HEK293 (cell line): ENCODE measurements around the gene USP46.

Experiments used
- CTCF ChIA-PET: fragments of 350-600 bp; formaldehyde crosslinking; extraction: SDS; loops from one replicate; lab custom pipeline; 2021; ENCODE audit warnings: antibody characterized with exemption; lab: Yijun Ruan, JAX
- POLR2A ChIA-PET: fragments of 300-600 bp; formaldehyde crosslinking; extraction: SDS; loops from one replicate; lab custom pipeline; 2020; ENCODE audit warnings: antibody characterized with exemption, inconsistent platforms; lab: Yijun Ruan, JAX
- H3K27ac ChIP-seq: fragments of 200-500 bp; sonication (Bioruptor generic); 2 replicates; pipeline ENCODE4 v1.5.1; 2014; ENCODE audit warnings: low read depth, low read length, control low read depth, inconsistent platforms; ENCODE audit errors: extremely low read depth
- H3K36me3 ChIP-seq, 2 experiments: fragments of 200-500 bp in 1 of 2; sonication (Bioruptor generic) in 1 of 2; 1 replicate in 1 of 2; 2 replicates in 1 of 2; pipeline ENCODE4 v1.5.1; 2014 to 2017; ENCODE audit warnings: inconsistent platforms in 2 of 2, low read length in 2 of 2; ENCODE audit not compliant: control insufficient read depth in 2 of 2, insufficient read depth in 1 of 2
- H3K4me1 ChIP-seq: fragments of 200-500 bp; sonication (Bioruptor generic); 2 replicates; pipeline ENCODE4 v1.5.1; 2014; ENCODE audit warnings: mild to moderate bottlenecking, low read length, inconsistent platforms; ENCODE audit not compliant: control insufficient read depth, insufficient read depth
- H3K4me3 ChIP-seq: 2 replicates; pipeline ENCODE4 v1.5.1; 2011; ENCODE audit warnings: low read depth, mild to moderate bottlenecking, control low read depth, low read length, moderate library complexity
- H3K9me3 ChIP-seq: fragments of 200-500 bp; sonication (Bioruptor generic); 2 replicates; pipeline ENCODE4 v1.5.1; 2014; ENCODE audit warnings: low read depth, low read length, inconsistent platforms; ENCODE audit not compliant: control insufficient read depth, insufficient read depth
- GLI2 ChIP-seq: fragments of 450-650 bp; formaldehyde crosslinking; IDR thresholded peaks from 2 replicates; pipeline ENCODE4; 2017; ENCODE audit warnings: missing biosample characterization, missing genetic modification characterization, low read depth, borderline replicate concordance
- HOXD13 ChIP-seq: sonication (generic); formaldehyde crosslinking; IDR thresholded peaks from 2 replicates; pipeline ENCODE4 v1.8.0; 2022; ENCODE audit warnings: missing genetic modification reagents, borderline replicate concordance
- KLF7 ChIP-seq: fragments of 450-650 bp; formaldehyde crosslinking; IDR thresholded peaks from 2 replicates; pipeline ENCODE4 v1.5.1; 2016; ENCODE audit warnings: missing biosample characterization, missing genetic modification characterization, borderline replicate concordance
- SCRT1 ChIP-seq: fragments of 450-650 bp; formaldehyde crosslinking; IDR thresholded peaks from 2 replicates; pipeline ENCODE4 v1.5.1; 2016; ENCODE audit warnings: missing biosample characterization, missing genetic modification characterization, borderline replicate concordance
- SP2 ChIP-seq: fragments of 450-650 bp; formaldehyde crosslinking; IDR thresholded peaks from 2 replicates; pipeline ENCODE4 v1.5.1; 2016; ENCODE audit warnings: missing biosample characterization, missing genetic modification characterization
- YY1 ChIP-seq: fragments of 450-650 bp; formaldehyde crosslinking; IDR thresholded peaks from 2 replicates; pipeline ENCODE4 v1.5.1; 2018; ENCODE audit warnings: missing biosample characterization, missing genetic modification characterization
- YY2 ChIP-seq: fragments of 450-650 bp; formaldehyde crosslinking; IDR thresholded peaks from 2 replicates; pipeline ENCODE4 v1.5.1; 2016; ENCODE audit warnings: missing biosample characterization, missing genetic modification characterization
- ZBTB17 ChIP-seq: fragments of 450-650 bp; formaldehyde crosslinking; IDR thresholded peaks from 2 replicates; pipeline ENCODE4 v1.5.1; 2016; ENCODE audit warnings: missing biosample characterization, missing genetic modification characterization
- ZBTB7A ChIP-seq: fragments of 450-650 bp; formaldehyde crosslinking; IDR thresholded peaks from 2 replicates; pipeline ENCODE4 v1.5.1; 2016; ENCODE audit warnings: low read depth, missing biosample characterization, missing genetic modification characterization
- ZFHX2 ChIP-seq: fragments of 450-650 bp; formaldehyde crosslinking; conservative IDR thresholded peaks from 2 replicates; pipeline ENCODE4 v1.5.1; 2016; ENCODE audit warnings: missing biosample characterization, missing genetic modification characterization
- ZIC2 ChIP-seq: fragments of 450-650 bp; formaldehyde crosslinking; IDR thresholded peaks from 2 replicates; pipeline ENCODE4 v1.5.1; 2016; ENCODE audit warnings: missing biosample characterization, missing genetic modification characterization
- ZNF133 ChIP-seq: fragments of 450-650 bp; formaldehyde crosslinking; IDR thresholded peaks from 2 replicates; pipeline ENCODE4 v1.5.1; 2016; ENCODE audit warnings: missing biosample characterization, missing genetic modification characterization
- ZNF302 ChIP-seq: fragments of 450-650 bp; formaldehyde crosslinking; IDR thresholded peaks from 2 replicates; pipeline ENCODE4 v1.5.1; 2016; ENCODE audit warnings: missing biosample characterization, missing genetic modification characterization, low read depth
- ZNF561 ChIP-seq: fragments of 450-650 bp; IDR thresholded peaks from 2 replicates; pipeline ENCODE4 v1.5.1; 2018; ENCODE audit warnings: missing biosample characterization, missing genetic modification characterization, borderline replicate concordance
- ZNF571 ChIP-seq: fragments of 450-650 bp; formaldehyde crosslinking; IDR thresholded peaks from 2 replicates; pipeline ENCODE4 v1.5.0; 2017; ENCODE audit warnings: missing biosample characterization, missing genetic modification characterization
- ZNF654 ChIP-seq: fragments of 450-650 bp; formaldehyde crosslinking; IDR thresholded peaks from 2 replicates; pipeline ENCODE4 v1.5.1; 2016; ENCODE audit warnings: low read depth, missing biosample characterization, missing genetic modification characterization
- ZNF670 ChIP-seq: fragments of 450-650 bp; formaldehyde crosslinking; IDR thresholded peaks from 2 replicates; pipeline ENCODE4 v1.5.1; 2016; ENCODE audit warnings: missing biosample characterization, missing genetic modification characterization, low read depth
- ZNF830 ChIP-seq: fragments of 450-650 bp; IDR thresholded peaks from 2 replicates; pipeline ENCODE4 v1.5.0; 2018; ENCODE audit warnings: missing biosample characterization, missing genetic modification characterization, low read depth, mild to moderate bottlenecking, moderate library complexity
- ZSCAN30 ChIP-seq: fragments of 450-650 bp; IDR thresholded peaks from 2 replicates; pipeline ENCODE4 v1.5.1; 2018; ENCODE audit warnings: missing biosample characterization, mild to moderate bottlenecking, missing genetic modification characterization, moderate library complexity
- TF ChIP-seq, protein P1 (sequence below): fragments of 450-650 bp; formaldehyde crosslinking; IDR thresholded peaks from 2 replicates; pipeline ENCODE4 v1.5.1; 2017; ENCODE audit warnings: missing biosample characterization, missing genetic modification characterization
- TF ChIP-seq, protein P2 (sequence below): fragments of 450-650 bp; formaldehyde crosslinking; IDR thresholded peaks from 2 replicates; pipeline ENCODE4 v1.5.1; 2016; ENCODE audit warnings: missing biosample characterization, missing genetic modification characterization
- TF ChIP-seq, protein P3 (sequence below): fragments of 450-650 bp; formaldehyde crosslinking; IDR thresholded peaks from 2 replicates; pipeline ENCODE4 v1.5.1; 2016; ENCODE audit warnings: missing biosample characterization, missing genetic modification characterization, low read depth
- TF ChIP-seq, protein P4 (sequence below): fragments of 450-650 bp; IDR thresholded peaks from 2 replicates; pipeline ENCODE4 v1.5.1; 2018; ENCODE audit warnings: missing biosample characterization, mild to moderate bottlenecking, missing genetic modification characterization

The USP46 gene

DNA sequence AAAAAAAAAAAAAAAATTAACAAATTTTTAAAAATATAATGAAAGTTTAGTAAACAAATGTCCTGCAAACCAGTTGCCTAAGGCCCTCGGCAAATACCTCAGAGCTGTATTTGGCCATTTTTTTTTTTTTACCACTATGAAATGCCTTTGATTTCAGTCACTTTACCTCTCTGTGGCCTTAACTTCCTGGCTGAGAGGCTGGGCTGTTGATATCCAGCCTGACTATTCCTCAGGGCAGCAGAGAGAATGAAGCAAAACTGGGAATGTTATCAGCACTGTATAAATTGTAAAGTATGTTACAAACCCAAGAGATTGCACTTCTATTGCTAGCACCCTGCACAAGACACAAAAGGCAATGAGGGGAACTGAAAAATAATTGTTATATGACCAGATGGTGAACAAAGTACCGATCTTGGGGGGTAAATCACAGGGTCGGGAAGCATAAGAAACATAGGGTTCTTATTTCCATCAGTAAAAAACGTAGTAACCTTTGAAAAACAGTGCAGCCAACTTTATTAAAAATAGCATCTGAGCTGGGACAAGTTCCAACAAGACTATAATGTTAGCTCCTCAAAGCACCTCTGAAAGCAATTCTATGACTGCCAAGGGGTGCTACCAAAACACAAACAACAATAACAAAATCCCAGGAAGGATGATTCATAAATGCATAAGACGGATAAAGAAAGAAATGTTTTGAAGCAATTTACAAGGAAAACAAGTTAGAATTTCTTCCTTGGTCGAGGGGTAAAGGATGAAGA is 18.1 kb downstream of the USP46 start:
- TF ChIP-seq ZNF830 (tag by site-specific recombination) (no peak), YY2 (tag by site-specific recombination) (no peak), ZNF571 (tag by site-specific recombination) (no peak), ZBTB7A (no peak), ZNF561 (tag by site-specific recombination) (no peak), ZIC2 (no peak)
- Histone ChIP-seq H3K27ac (peak overlapping the region; percentile 12; the same call in 1 of the 2 replicates), H3K9me3 (no peaks in the 10 kb centered on the region), H3K4me3 (no peak overlapping the region), H3K36me3 (no peaks in the 10 kb centered on the region), H3K4me1 (peaks cover 11% of the 10 kb centered on the region)
- POLR2A ChIA-PET, result no interaction called here
- CTCF ChIA-PET, result interaction anchor here (0.6 kb wide), 1 partner anchor 770 kb away, joined by 3 read pairs; no protein-coding TSS in a partner anchor

DNA sequence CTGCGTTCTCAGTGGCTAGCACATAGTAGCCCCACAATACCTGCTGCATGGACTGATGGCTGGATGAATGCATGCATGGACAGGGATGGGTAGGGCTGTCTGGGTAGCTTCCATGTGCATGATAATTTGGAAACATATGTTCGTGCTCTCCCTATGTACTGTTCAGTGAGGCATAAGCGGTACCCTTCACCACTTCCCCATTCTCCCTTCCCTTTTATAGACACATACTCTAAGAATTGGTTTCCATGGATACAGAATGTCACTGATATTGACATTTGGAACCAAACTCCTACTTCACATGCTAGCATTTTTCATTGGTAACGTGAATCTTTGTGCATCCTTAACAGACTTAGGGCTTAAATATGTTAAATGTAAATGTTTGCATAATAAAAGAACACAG is 20.4 kb downstream of the USP46 start:
- no peak overlapping the region for H3K27ac ChIP-seq
- H3K4me1 ChIP-seq, result peaks cover 11% of the 10 kb centered on the region
- no peak overlapping the region for H3K4me3 ChIP-seq
- CTCF ChIA-PET, result no interaction called here
- H3K36me3 ChIP-seq, result no peaks in the 10 kb centered on the region
- POLR2A ChIA-PET, result no interaction called here
- TF ChIP-seq YY1 (tag by site-specific recombination) (no peak), ZBTB17 (tag by site-specific recombination) (no peak), SP2 (tag by site-specific recombination) (no peak), ZNF670 (tag by site-specific recombination) (no peak), ZNF654 (no peak), YY2 (tag by site-specific recombination) (no peak), ZFHX2 (tag by site-specific recombination) (no peak), SCRT1 (no peak), GLI2 (tag by site-specific recombination) (no peak)
- H3K9me3 ChIP-seq, result no peaks in the 10 kb centered on the region

DNA sequence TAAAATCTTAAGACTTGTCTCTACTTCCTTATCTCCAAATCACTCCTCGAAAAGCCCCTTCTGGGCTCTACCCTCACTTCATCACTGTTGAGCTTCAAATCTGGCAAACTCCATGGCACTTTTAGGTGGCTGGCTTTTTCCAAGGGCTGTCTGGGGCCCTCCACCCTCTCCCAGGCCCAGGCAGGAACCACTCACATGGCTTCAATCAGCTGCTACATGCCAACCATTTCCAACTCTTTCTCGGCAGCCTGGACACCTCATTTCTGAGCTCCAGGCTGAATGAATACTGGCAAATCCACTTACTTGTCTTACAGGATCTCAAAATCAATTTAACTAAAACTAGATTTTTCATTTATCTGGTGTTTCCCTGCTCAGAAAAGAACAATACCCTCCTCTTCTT is 22.0 kb downstream of the USP46 start:
- Histone ChIP-seq H3K4me3 (no peak overlapping the region), H3K9me3 (no peaks in the 10 kb centered on the region), H3K27ac (no peak overlapping the region), H3K4me1 (peaks cover 4% of the 10 kb centered on the region), H3K36me3 (no peaks in the 10 kb centered on the region)
- ChIA-PET POLR2A (no interaction called here), CTCF (no interaction called here)
- TF ChIP-seq, protein P1, sequence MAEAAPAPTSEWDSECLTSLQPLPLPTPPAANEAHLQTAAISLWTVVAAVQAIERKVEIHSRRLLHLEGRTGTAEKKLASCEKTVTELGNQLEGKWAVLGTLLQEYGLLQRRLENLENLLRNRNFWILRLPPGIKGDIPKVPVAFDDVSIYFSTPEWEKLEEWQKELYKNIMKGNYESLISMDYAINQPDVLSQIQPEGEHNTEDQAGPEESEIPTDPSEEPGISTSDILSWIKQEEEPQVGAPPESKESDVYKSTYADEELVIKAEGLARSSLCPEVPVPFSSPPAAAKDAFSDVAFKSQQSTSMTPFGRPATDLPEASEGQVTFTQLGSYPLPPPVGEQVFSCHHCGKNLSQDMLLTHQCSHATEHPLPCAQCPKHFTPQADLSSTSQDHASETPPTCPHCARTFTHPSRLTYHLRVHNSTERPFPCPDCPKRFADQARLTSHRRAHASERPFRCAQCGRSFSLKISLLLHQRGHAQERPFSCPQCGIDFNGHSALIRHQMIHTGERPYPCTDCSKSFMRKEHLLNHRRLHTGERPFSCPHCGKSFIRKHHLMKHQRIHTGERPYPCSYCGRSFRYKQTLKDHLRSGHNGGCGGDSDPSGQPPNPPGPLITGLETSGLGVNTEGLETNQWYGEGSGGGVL (tag by site-specific recombination), result no peak
- TF ChIP-seq ZNF133 (tag by site-specific recombination) (no peak), KLF7 (tag by site-specific recombination) (no peak), ZNF302 (no peak), HOXD13 (CRISPR knock-in tag) (no peak), ZSCAN30 (tag by site-specific recombination) (no peak)
- TF ChIP-seq, protein P2, sequence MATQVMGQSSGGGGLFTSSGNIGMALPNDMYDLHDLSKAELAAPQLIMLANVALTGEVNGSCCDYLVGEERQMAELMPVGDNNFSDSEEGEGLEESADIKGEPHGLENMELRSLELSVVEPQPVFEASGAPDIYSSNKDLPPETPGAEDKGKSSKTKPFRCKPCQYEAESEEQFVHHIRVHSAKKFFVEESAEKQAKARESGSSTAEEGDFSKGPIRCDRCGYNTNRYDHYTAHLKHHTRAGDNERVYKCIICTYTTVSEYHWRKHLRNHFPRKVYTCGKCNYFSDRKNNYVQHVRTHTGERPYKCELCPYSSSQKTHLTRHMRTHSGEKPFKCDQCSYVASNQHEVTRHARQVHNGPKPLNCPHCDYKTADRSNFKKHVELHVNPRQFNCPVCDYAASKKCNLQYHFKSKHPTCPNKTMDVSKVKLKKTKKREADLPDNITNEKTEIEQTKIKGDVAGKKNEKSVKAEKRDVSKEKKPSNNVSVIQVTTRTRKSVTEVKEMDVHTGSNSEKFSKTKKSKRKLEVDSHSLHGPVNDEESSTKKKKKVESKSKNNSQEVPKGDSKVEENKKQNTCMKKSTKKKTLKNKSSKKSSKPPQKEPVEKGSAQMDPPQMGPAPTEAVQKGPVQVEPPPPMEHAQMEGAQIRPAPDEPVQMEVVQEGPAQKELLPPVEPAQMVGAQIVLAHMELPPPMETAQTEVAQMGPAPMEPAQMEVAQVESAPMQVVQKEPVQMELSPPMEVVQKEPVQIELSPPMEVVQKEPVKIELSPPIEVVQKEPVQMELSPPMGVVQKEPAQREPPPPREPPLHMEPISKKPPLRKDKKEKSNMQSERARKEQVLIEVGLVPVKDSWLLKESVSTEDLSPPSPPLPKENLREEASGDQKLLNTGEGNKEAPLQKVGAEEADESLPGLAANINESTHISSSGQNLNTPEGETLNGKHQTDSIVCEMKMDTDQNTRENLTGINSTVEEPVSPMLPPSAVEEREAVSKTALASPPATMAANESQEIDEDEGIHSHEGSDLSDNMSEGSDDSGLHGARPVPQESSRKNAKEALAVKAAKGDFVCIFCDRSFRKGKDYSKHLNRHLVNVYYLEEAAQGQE (tag by site-specific recombination), result no peak
- TF ChIP-seq, protein P3, sequence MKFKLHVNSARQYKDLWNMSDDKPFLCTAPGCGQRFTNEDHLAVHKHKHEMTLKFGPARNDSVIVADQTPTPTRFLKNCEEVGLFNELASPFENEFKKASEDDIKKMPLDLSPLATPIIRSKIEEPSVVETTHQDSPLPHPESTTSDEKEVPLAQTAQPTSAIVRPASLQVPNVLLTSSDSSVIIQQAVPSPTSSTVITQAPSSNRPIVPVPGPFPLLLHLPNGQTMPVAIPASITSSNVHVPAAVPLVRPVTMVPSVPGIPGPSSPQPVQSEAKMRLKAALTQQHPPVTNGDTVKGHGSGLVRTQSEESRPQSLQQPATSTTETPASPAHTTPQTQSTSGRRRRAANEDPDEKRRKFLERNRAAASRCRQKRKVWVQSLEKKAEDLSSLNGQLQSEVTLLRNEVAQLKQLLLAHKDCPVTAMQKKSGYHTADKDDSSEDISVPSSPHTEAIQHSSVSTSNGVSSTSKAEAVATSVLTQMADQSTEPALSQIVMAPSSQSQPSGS (tag by site-specific recombination), result no peak
- TF ChIP-seq, protein P4, sequence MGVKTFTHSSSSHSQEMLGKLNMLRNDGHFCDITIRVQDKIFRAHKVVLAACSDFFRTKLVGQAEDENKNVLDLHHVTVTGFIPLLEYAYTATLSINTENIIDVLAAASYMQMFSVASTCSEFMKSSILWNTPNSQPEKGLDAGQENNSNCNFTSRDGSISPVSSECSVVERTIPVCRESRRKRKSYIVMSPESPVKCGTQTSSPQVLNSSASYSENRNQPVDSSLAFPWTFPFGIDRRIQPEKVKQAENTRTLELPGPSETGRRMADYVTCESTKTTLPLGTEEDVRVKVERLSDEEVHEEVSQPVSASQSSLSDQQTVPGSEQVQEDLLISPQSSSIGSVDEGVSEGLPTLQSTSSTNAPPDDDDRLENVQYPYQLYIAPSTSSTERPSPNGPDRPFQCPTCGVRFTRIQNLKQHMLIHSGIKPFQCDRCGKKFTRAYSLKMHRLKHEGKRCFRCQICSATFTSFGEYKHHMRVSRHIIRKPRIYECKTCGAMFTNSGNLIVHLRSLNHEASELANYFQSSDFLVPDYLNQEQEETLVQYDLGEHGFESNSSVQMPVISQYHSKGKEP (tag by site-specific recombination), result no peak
